ENCODE measurements around the gene UROD.
"Not testable (repeated sequence)": the region's sequence is repeated elsewhere in the genome, so short reads cannot be mapped to it uniquely, and the experiment has no call there.

Gene UROD

DNA sequence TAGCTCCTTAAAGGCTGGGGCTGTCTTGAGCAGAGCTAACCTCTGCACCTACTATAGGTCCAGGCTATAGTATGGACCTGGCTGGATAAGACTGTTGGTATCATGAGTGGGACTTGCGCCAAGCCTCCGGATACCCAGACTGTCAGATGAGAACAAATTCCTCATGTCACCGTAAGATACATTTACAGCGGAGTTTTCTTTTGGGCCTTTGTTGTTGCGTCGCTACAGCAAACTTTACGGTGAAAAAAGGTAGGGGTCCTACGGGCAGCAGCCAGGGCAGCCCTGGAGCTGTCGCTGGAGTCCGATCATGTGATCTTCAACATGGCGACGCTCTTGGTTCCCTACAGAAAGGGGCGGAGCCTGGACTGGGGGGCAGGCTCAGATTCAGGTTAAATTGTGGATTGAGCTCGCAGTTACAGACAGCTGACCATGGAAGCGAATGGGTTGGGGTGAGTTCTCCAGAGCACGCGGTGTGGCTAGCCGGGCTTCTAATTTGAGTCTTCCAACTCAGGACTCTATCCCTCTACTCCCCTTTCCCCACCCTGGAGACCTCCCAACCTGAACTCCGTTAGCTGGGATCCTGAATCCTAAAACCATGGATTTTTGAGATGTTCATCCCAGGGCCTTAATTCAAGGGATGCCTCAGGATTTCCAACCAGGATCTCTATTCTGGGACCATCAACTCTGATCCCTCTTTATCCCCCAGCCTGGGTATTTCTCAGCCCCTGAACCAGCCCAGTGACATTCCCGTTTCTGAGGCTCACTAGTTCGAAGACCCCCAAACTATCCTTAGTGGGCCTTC is at the start of gene UROD:
Gene UROD, plus strand, starts transcription at position 418 of the 802 bp plus-strand sequence. Its CDS starts 12 bp downstream, at position 430.
- DNase-seq (ENCODE audit: low read depth, low spot score) = peak; percentile 97
- peak within 1 kb of the TSS; percentile 88 for H3K4me3 ChIP-seq (ENCODE audit: low read depth, low read length)
- TF ChIP-seq, protein P1, sequence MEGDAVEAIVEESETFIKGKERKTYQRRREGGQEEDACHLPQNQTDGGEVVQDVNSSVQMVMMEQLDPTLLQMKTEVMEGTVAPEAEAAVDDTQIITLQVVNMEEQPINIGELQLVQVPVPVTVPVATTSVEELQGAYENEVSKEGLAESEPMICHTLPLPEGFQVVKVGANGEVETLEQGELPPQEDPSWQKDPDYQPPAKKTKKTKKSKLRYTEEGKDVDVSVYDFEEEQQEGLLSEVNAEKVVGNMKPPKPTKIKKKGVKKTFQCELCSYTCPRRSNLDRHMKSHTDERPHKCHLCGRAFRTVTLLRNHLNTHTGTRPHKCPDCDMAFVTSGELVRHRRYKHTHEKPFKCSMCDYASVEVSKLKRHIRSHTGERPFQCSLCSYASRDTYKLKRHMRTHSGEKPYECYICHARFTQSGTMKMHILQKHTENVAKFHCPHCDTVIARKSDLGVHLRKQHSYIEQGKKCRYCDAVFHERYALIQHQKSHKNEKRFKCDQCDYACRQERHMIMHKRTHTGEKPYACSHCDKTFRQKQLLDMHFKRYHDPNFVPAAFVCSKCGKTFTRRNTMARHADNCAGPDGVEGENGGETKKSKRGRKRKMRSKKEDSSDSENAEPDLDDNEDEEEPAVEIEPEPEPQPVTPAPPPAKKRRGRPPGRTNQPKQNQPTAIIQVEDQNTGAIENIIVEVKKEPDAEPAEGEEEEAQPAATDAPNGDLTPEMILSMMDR (IDR thresholded peaks at IDR 0.05; ENCODE audit: low read depth, low read length) = no peak
- in situ Hi-C loops (cut with HindIII; ENCODE audit: low sequenced_read_pairs) = no loop called here

- TF ChIP-seq, protein P1 (IDR thresholded peaks at IDR 0.05; ENCODE audit: low read depth, low read length) = no peak
- in situ Hi-C loops (cut with HindIII; ENCODE audit: low sequenced_read_pairs) = no loop called here
- no peak for DNase-seq (ENCODE audit: low read depth, low spot score)
- H3K4me3 ChIP-seq (ENCODE audit: low read depth, low read length) = no peak overlapping the region
These were observed 49.3 kb upstream of the UROD start for GRCh38 chr1:44962729-44963128.

DNA sequence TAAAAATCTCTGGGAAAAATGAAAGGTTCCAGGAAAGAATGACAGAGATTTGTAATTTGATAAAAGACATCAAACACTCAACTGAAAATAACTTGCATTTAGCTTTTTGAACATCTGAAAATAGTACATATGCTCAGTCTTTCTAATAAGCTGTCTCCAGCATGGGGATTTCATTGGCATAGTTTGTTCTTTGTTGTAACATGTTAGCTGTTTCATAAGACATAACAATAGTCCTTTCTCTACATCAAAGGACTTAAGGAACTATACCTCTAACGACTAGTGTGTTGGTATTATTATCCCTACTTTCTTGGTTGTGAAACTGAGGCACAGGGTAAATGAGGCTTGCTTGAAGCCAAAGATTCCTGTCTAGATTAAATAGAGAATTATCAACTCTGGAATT is 47.7 kb upstream of the UROD start:
- in situ Hi-C loops (cut with HindIII; ENCODE audit: low sequenced_read_pairs) = no loop called here
- TF ChIP-seq, protein P1 (IDR thresholded peaks at IDR 0.05; ENCODE audit: low read depth, low read length) = no peak
- DNase-seq (ENCODE audit: low read depth, low spot score) = no peak
- H3K4me3 ChIP-seq (ENCODE audit: low read depth, low read length) = no peak overlapping the region

- in situ Hi-C loops (cut with HindIII; ENCODE audit: low sequenced_read_pairs) = no loop called here
- TF ChIP-seq, protein P1 (IDR thresholded peaks at IDR 0.05; ENCODE audit: low read depth, low read length) = no peak
- H3K4me3 ChIP-seq (ENCODE audit: low read depth, low read length) = no peak overlapping the region
- DNase-seq (ENCODE audit: low read depth, low spot score) = peak; percentile 71
These were observed 41.7 kb upstream of the UROD start for GRCh38 chr1:44970317-44970716.

DNA sequence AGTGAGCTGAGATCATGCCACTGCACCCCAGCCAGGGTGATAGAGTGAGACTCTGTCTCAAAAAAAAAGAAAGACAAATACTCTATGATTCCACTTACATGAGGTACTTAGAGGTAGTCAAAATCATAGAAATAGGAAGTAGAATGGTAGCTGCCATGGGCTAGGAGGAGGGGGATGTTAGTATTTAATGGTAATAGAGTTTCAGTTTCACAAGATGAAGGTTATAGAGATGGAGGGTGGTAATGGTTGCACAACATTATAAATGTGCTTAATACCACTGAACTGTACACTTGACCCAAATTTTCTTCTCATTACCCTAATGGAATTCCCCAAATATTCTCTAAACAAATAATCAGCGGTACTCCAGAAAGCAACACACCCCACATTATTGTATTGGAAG is 38.4 kb upstream of the UROD start:
- TF ChIP-seq, protein P1 (IDR thresholded peaks at IDR 0.05; ENCODE audit: low read depth, low read length) = no peak
- in situ Hi-C loops (cut with HindIII; ENCODE audit: low sequenced_read_pairs) = no loop called here
- no peak overlapping the region for H3K4me3 ChIP-seq (ENCODE audit: low read depth, low read length)
- no peak for DNase-seq (ENCODE audit: low read depth, low spot score)

DNA sequence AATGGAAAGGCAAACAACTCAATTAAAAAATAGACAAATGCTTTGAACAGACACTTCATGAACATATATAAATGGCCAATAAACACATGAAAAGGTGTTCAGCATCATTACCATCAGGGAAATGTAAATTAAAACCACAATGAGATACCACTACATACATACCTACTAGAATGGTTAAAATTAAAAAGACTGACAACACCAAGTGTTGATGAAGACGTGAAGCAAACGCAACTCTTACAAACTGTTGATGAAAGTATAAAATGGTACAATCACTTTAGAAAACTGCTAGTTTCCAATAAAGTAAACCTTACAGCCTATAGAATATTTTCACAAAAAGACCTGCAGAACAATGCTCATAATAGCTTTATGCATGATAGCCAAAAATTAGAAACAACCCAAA is 35.8 kb upstream of the UROD start:
- DNase-seq (ENCODE audit: low read depth, low spot score) = no peak
- no peak overlapping the region for H3K4me3 ChIP-seq (ENCODE audit: low read depth, low read length)
- TF ChIP-seq, protein P1 (IDR thresholded peaks at IDR 0.05; ENCODE audit: low read depth, low read length) = no peak
- in situ Hi-C loops (cut with HindIII; ENCODE audit: low sequenced_read_pairs) = no loop called here

DNA sequence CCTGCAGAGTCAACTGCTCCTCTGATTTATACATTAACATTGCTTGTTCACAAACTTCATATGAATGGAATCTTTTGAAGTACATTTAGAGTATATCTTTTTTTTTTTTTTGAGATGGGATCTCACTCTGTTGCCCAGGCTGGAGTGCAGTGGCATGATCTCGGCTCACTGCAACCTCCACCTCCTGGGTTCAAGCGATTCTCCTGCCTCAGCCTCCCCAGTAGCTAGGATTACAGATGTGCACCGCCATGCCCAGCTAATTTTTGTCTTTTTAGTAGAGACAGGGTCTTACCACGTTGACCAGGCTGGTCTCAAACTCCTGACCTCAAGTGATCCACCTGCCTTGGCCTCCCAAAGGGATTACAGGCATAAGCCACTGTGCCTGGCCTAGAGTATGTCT is 34.7 kb upstream of the UROD start:
- in situ Hi-C loops (cut with HindIII; ENCODE audit: low sequenced_read_pairs); DNase-seq (ENCODE audit: low read depth, low spot score): not testable (repeated sequence)

More for the DNA sequence above, 34.7 kb upstream of the UROD start:
- H3K4me3 ChIP-seq (ENCODE audit: low read depth, low read length) = not testable (repeated sequence)

All from astrocyte of the spinal cord (primary cell).